NCI-H187 treated with DMSO at 0.1 percent for 48 hours (cell line): Measurements from ENCODE around the gene CACNA1I.

Experiments used
- DNase-seq: peaks from one replicate; lab custom pipeline; 2025; lab: John Stamatoyannopoulos, UW

The CACNA1I gene

GRCh38 chr22:39669432-39669831, 98.9 kb downstream of the CACNA1I start:
- no peak for DNase-seq

- no peak for DNase-seq
Observed at GRCh38 chr22:39671936-39672335, 101.4 kb downstream of the CACNA1I start.

DNA sequence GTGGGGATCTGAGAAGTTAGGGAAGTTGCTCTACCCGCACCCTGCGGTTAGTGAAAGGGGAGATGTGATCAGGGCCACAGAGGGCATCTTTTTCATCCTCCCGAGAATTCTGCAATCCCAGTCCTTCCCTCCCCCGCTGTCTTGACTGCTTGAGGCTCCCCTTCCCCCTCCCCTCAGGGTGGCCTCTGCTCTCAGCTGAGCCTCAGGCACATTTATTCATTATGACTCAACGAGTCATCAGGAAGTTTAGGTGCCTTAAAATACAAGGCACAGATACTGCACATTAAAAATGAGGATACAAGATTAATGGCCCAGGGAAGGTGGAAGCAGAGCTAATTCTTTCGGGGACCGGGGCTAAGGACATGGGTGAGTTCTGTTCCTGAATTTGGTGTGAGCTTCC, 104.0 kb downstream of the CACNA1I start:
- DNase-seq, result no peak

DNA sequence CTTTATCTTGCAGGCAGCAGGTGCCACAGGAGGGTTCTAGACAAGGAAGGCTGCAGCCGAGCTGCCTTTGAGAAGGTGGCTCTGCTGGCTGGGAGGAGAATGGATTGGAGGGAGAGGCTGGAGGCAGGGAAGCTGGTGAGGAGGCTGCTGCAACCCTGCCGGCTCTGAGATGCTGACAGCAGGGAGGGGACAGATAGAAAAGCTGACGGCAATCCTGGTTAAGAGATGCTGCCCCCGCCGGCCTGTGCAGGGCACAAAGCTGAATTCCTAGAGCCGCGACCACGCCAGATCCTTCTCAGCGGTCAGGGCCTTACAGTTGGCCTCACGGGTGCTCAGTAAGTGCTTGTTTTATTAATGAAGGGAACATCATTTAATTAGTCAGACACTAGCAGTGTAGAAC, 105.4 kb downstream of the CACNA1I start:
- no peak for DNase-seq

DNA sequence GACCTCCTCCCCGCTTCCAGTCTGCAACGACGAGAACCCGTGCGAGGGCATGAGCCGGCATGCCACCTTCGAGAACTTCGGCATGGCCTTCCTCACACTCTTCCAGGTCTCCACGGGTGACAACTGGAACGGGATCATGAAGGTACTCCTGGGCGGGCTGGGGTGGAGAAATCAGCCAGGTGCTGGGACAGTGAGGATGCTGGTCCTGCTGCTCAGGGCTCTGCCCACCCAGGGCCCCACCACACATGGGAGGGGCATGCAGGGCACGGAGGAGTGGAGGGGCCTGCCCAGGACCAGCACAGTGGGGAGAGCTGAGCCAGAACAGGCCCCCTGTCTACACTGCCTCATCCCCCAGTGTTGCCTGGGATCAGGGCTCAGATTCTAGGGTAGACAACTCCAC, 107.4 kb downstream of the CACNA1I start:
- DNase-seq, result no peak

DNA sequence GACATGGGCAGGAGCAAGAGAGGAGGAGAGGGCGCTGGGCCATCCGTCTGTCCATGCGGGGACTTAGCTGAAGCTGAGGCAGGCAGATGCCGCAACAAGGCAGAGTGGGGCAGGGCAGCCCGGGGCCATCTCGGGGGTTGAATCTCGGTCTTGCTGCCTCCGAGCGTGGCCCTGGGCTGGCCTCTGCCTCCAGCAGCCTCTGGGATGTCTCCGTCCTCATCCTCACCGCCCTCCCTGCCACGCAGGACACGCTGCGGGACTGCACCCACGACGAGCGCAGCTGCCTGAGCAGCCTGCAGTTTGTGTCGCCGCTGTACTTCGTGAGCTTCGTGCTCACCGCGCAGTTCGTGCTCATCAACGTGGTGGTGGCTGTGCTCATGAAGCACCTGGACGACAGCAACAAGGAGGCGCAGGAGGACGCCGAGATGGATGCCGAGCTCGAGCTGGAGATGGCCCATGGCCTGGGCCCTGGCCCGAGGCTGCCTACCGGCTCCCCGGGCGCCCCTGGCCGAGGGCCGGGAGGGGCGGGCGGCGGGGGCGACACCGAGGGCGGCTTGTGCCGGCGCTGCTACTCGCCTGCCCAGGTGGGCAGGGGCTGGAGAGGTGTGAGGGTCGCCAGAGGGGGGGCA, 108.4 kb downstream of the CACNA1I start:
- DNase-seq, result no peak

DNA sequence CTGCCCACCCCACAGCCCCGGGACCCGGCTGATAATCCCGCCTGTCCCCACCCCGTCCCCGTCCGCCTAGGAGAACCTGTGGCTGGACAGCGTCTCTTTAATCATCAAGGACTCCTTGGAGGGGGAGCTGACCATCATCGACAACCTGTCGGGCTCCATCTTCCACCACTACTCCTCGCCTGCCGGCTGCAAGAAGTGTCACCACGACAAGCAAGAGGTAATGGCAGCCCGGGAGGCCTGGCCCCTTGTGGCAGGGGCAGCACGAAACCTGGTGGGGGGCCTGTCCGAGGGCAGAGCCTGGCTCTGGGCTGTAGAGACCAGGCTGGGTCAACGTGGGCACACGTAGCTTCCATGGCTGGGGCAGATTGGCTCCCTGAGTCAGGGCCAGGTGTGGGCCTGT, 109.1 kb downstream of the CACNA1I start:
- no peak for DNase-seq

- no peak for DNase-seq
Observed at GRCh38 chr22:39680486-39680885, 109.9 kb downstream of the CACNA1I start.

- DNase-seq, result no peak
Observed at GRCh38 chr22:39681038-39681861, 110.7 kb downstream of the CACNA1I start.

GRCh38 chr22:39682994-39683393, 112.4 kb downstream of the CACNA1I start:
- DNase-seq, result no peak

DNA sequence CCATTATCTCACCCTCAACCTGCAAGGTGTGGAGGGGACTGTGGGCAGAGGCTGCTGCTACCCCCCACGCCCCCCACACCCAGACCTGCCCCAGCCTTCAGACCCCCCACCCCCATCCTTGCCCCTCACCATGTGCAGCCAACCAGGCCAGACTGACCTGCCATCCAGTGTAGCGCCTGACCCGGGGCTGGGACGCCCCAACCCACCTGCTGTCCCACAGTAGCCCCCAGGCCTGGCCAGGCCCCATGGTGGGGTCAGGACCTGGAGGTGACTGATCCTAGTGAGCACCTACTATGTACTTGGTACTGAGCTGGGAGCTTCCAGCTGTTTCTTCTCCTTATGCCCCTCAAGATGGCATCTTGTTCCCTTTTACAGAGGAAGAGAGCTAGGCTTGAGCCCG, 113.1 kb downstream of the CACNA1I start:
- no peak for DNase-seq

GRCh38 chr22:39684702-39685281, 114.2 kb downstream of the CACNA1I start:
- no peak for DNase-seq

GRCh38 chr22:39685336-39686177, 115.0 kb downstream of the CACNA1I start:
- DNase-seq, result no peak

- no peak for DNase-seq
Observed at GRCh38 chr22:39686178-39686620, 115.6 kb downstream of the CACNA1I start.

DNA sequence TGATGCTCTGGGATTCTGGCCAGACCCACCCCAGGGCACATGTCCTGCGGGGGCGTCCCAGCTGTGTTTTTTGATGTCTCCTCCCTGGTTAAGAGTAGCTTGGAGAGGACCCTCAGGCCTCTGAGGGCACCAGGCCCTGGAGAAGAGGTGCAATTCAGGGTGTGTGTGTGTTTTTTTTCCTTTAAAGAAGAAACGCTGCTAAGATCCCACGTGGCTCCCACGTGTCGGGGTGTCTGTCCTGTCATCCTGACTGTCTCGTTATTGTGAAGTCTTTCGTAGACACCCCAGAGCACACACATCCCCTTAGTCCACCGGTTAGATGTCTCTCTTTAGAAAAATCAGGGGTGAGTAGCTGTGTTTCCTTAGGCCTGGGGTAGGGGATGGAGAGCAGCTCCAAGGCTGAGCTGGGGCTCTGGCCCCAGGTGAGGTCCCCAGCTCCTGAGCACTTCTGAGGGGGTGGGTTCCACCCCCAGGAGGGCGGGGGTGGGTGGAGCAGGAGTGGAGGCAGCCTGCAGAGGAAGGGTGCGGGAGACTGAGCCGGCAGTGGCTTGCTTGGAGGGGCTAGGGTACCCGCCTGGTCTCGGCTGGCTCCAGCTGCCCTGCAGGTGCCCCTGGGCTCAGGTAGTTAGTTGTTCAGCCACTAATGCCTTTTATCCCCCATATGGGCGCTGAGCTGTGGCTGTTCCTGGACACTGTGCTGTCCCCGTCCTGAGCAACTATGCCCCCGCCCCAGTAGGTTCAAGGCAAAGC, 116.4 kb downstream of the CACNA1I start:
- DNase-seq, result no peak

- no peak for DNase-seq
Observed at GRCh38 chr22:39688186-39688785, 117.7 kb downstream of the CACNA1I start.

GRCh38 chr22:39689421-39689820, 118.9 kb downstream of the CACNA1I start:
- DNase-seq, result no peak

- DNase-seq, result no peak
Observed at GRCh38 chr22:39690881-39691605, 120.5 kb downstream of the CACNA1I start.

DNA sequence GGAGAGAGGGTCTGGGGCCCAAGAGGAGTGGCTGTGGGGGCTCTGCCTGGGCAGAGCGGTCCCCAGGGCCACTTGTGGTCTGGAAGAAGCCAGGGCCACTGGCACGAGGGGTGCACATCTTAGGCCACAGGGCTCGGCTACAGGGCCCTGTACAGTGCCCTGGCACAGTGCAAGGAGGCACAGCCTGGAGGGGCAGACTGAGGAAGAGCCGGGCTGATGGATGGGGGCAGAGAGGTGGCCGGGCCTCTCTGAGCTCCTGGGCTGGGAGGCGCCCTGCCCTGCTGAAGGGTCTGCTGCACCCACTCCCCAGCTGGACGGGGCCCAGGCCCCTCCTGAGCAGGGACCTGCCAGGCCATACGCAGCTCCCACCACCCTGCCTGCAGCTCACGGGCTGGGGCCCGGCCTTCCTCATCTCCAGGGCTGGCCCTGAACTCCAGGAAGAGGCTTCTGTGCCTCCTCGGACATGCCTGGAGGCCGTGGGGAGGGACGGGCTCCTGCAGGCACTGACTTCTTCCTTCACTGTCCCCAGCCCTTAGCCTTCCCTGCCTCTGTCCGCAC, 123.5 kb downstream of the CACNA1I start:
- no peak for DNase-seq

DNA sequence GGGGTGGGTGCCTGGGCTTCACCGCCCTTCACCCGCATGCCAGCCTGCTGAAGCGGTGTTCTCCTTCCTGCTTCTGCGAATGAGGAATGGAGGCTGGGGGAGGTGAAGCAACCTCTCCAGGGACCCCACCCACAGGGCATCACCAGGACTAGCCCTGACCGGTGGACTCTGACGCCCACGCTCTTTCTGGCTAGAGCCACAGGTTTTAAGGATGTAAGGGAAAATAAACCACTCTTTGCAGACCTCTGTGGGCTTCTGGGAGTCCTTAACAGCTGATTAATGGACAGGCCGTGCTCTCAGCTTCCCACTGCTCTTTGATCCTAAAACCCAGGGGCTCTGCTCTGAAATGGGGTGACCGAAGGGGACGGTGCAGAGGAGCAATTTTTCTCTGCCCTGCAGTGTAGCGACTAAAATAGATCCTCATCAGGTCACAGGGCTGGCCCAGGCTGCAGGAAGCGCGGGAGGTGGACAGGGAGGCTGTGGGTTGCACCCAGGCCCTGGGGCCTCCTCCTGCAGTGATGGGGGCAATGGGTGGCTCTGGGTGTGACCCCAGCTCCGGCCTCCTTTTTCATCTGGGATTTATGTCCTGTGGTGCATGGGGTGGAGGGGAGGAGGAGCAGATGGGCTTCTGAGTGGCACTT, 127.4 kb downstream of the CACNA1I start:
- no peak for DNase-seq
